Adrenal gland (tissue), 12 donors: ENCODE data around the gene SULT6B1. TPM values are rescaled to one million over a fixed set of nuclear protein-coding genes. Genes with fewer than 3 reads are reported as not detected.

Source experiments
- polyA plus RNA-seq, 3 donors: library from polyadenylated mRNA; stranded (reverse); fragments of 200-250 nt in 2 of 3; fragments of 350-450 nt in 1 of 3; fragmentation: Illumina TruSeq in 1 of 3; extraction: RNeasy Lipid Tissue Mini Kit (QIAGEN cat#74804) in 1 of 3; gene quantifications; one replicate each; pipeline ENCODE4 v1.2.3, GENCODE V29; 2013 to 2014
- total RNA-seq, 9 donors: library from RNA; depleted of rRNA in 4 of 9; stranded (reverse); fragments of >200 nt in 4 of 9; fragments of 120-200 nt in 1 of 9; fragmentation: NEBNext Ultra II Directional in 1 of 9; extraction: Animal tissue kit (Norgen Biotek cat#: 25700) in 1 of 9; gene quantifications; one replicate each; pipeline versions ENCODE4 v1.1.0 to v1.2.4, GENCODE V29; 2013 to 2023
- donor health status: healthy with polysubstance abuse.
- donor health status: Bipolar disorder and iron deficiency.
- donor health status: DM: yes; HTN: yes; CAD: no.
- donor health status: DM: no; HTN: no; CAD: no.
- donor health status: DM: no; HTN: no; CAD: no.
- donor health status: DM: yes; HTN: yes; CAD: no.

Gene SULT6B1
- total and polyA plus RNA-seq, 12 donors = not detected

Other genes starting within 250 kb of the SULT6B1 start
- gene STRN, start 222.1 kb downstream of the SULT6B1 start, total RNA-seq = 10 to 100 TPM; 12.3 to 36.9 (median 22.6) TPM
- 10 to 100 TPM in 1 of 3 donors, 1 to 10 TPM in 2; 2.6 to 13.4 (median 3.4) TPM for gene STRN, start 222.1 kb downstream of the SULT6B1 start, polyA plus RNA-seq
- gene HEATR5B, start 104.3 kb downstream of the SULT6B1 start, total RNA-seq = 10 to 100 TPM; 17.5 to 34.3 (median 22.6) TPM
- gene HEATR5B, start 104.3 kb downstream of the SULT6B1 start, polyA plus RNA-seq = 10 to 100 TPM in 2 of 3 donors, 1 to 10 TPM in 1; 7.4 to 15.4 (median 12.3) TPM
- 10 to 100 TPM in 4 of 9 donors, 1 to 10 TPM in 5; 7.6 to 18.4 (median 9.8) TPM for gene GPATCH11, start 104.2 kb downstream of the SULT6B1 start, total RNA-seq
- 10 to 100 TPM in 1 of 3 donors, 1 to 10 TPM in 2; 5.6 to 19.0 (median 6.8) TPM for gene GPATCH11, start 104.2 kb downstream of the SULT6B1 start, polyA plus RNA-seq
- gene EIF2AK2, start 31.7 kb downstream of the SULT6B1 start, total RNA-seq = 10 to 100 TPM; 17.3 to 48.5 (median 35.7) TPM
- 10 to 100 TPM in 1 of 3 donors, 1 to 10 TPM in 2; 5.6 to 35.4 (median 7.7) TPM for gene EIF2AK2, start 31.7 kb downstream of the SULT6B1 start, polyA plus RNA-seq
- gene CEBPZOS, start 7.8 kb upstream of the SULT6B1 start, total RNA-seq = 10 to 100 TPM; 27.9 to 84.6 (median 55.1) TPM
- 100 to 1,000 TPM in 1 of 3 donors, 10 to 100 TPM in 2; 74.8 to 186 (median 90.0) TPM for gene CEBPZOS, start 7.8 kb upstream of the SULT6B1 start, polyA plus RNA-seq
- gene CEBPZ, start 42.9 kb upstream of the SULT6B1 start, total RNA-seq = 100 to 1,000 TPM in 1 of 9 donors, 10 to 100 TPM in 8; 27.2 to 111 (median 62.2) TPM
- gene CEBPZ, start 42.9 kb upstream of the SULT6B1 start, polyA plus RNA-seq = 10 to 100 TPM; 75.7 to 89.8 (median 78.8) TPM
- 10 to 100 TPM; 15.4 to 35.7 (median 24.1) TPM for gene NDUFAF7, start 43.0 kb upstream of the SULT6B1 start, total RNA-seq
- 10 to 100 TPM; 31.9 to 42.5 (median 31.9) TPM for gene NDUFAF7, start 43.0 kb upstream of the SULT6B1 start, polyA plus RNA-seq
- gene PRKD3, start 136.2 kb upstream of the SULT6B1 start, total RNA-seq = 100 to 1,000 TPM in 1 of 9 donors, 10 to 100 TPM in 8; 31.7 to 136 (median 54.3) TPM
- 10 to 100 TPM; 10.9 to 69.1 (median 15.3) TPM for gene PRKD3, start 136.2 kb upstream of the SULT6B1 start, polyA plus RNA-seq
- 100 to 1,000 TPM in 7 of 9 donors, 10 to 100 TPM in 2; 83.1 to 554 (median 203) TPM for gene QPCT, start 156.0 kb upstream of the SULT6B1 start, total RNA-seq
- gene QPCT, start 156.0 kb upstream of the SULT6B1 start, polyA plus RNA-seq = 100 to 1,000 TPM in 2 of 3 donors, 10 to 100 TPM in 1; 30.6 to 746 (median 180) TPM